ENCODE measurements around the gene FAM83G. TPM values are rescaled to one million over a fixed set of nuclear protein-coding genes. Genes with fewer than 3 reads are reported as not detected.

FAM83G gene
- polyA plus RNA-seq, 1 of the 3 experiments (the other 2 are of a cell fraction), result 6.5 TPM

DNA sequence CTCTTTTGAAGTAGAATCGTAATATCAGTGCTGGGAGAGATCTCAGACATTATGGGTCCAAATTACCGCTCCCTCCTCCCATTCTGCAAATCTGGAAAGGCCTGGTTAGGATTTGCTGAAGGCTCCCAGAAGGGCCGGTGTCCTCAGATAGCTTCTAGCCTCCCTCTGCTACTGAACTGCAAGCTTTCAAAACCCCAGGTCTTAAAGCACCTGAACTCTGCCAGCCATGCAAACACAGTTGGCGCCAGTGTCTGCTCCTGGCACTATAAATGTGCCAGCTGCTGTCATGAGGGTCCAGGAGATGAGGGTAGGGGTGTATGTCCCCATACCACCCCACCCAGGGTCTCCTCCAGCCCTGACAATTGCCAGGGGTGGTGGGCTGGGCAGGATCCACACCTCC lies 28.4 kb downstream of the FAM83G start:
- Histone ChIP-seq H3K9me3 (no peaks in the 10 kb centered on the region), H3K4me2 (no peak overlapping the region), H3K27me3 (ENCODE audit: insufficient read depth) (no peaks in the 10 kb centered on the region), H3K9me2 (no peaks in the 10 kb centered on the region), H3K27ac (ENCODE audit: low read depth in 2 of 2, low read length in 1 of 2) (no peak overlapping the region), H3F3A (replicated peaks; ENCODE audit: insufficient read depth) (no peaks in the 10 kb centered on the region), H3K9ac (no peak overlapping the region), H3K79me2 (ENCODE audit: insufficient read depth) (no peaks in the 10 kb centered on the region), H3K36me3 (replicated peaks in 1 of 2; ENCODE audit: control insufficient read depth in 1 of 2, insufficient read depth in 2 of 2, low read length in 1 of 2) (peaks cover 0 to 24% of the 10 kb centered on the region in 2 experiments), H3K4me1 (ENCODE audit: control insufficient read depth in 1 of 2, insufficient read depth in 2 of 2, low read depth in 1 of 2, low read length in 1 of 2) (no peaks in the 10 kb centered on the region), H3K4me3 (ENCODE audit: low read depth in 2 of 2, low read length in 1 of 2) (no peak overlapping the region), H4K20me1 (ENCODE audit: insufficient read depth) (no peaks in the 10 kb centered on the region), H2AFZ (ENCODE audit: low read depth) (no peak overlapping the region)
- TF ChIP-seq NFIC (IDR thresholded peaks at IDR 0.05; ENCODE audit: borderline replicate concordance), result no peak
- no peak for TF ChIP-seq EP300 (IDR thresholded peaks at IDR 0.05; ENCODE audit: borderline replicate concordance in 1 of 2, low read depth in 1 of 2, low read length in 1 of 2)
- no peak for TF ChIP-seq IRF3 (IDR thresholded peaks at IDR 0.05; ENCODE audit: low read depth, low read length)
- TF ChIP-seq, protein P1, sequence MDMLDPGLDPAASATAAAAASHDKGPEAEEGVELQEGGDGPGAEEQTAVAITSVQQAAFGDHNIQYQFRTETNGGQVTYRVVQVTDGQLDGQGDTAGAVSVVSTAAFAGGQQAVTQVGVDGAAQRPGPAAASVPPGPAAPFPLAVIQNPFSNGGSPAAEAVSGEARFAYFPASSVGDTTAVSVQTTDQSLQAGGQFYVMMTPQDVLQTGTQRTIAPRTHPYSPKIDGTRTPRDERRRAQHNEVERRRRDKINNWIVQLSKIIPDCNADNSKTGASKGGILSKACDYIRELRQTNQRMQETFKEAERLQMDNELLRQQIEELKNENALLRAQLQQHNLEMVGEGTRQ (IDR thresholded peaks at IDR 0.05; ENCODE audit: borderline replicate concordance, low read depth, low read length), result no peak
- TF ChIP-seq MEF2A (IDR thresholded peaks at IDR 0.05; ENCODE audit: borderline replicate concordance, low read depth), result no peak
- TF ChIP-seq RCOR1 (IDR thresholded peaks at IDR 0.05; ENCODE audit: low read length), result no peak
- TF ChIP-seq NRF1 (IDR thresholded peaks at IDR 0.05; ENCODE audit: low read depth, low read length), result no peak
- no peak for TF ChIP-seq POLR2AphosphoS5 (IDR thresholded peaks at IDR 0.05; ENCODE audit: low read depth, low read length)
- TF ChIP-seq FOSL2 (IDR thresholded peaks at IDR 0.05; ENCODE audit: borderline replicate concordance, low read depth), result no peak
- no peak for TF ChIP-seq CHD2 (IDR thresholded peaks at IDR 0.05; ENCODE audit: low read length, partially characterized antibody)
- no peak for TF ChIP-seq YY1 (IDR thresholded peaks at IDR 0.05; ENCODE audit: low read depth)
- TF ChIP-seq MXI1 (IDR thresholded peaks at IDR 0.05; ENCODE audit: low read depth, low read length), result no peak
- no peak for TF ChIP-seq GABPA (IDR thresholded peaks at IDR 0.05; ENCODE audit: low read depth)
- no peak for TF ChIP-seq ELF1 (IDR thresholded peaks at IDR 0.05)
- ChIA-PET CTCF (interaction anchor here (0.8 to 5.7 kb wide), 2 partner anchors 15 to 19 kb away, joined by 3 to 34 read pairs; no protein-coding TSS in a partner anchor), POLR2A (no interaction called here)
- no peak for DNase-seq
- 70% methylated on average over 3 of the region's 4 CpGs for WGBS (ENCODE audit: low lambda C conversion rate)

DNA sequence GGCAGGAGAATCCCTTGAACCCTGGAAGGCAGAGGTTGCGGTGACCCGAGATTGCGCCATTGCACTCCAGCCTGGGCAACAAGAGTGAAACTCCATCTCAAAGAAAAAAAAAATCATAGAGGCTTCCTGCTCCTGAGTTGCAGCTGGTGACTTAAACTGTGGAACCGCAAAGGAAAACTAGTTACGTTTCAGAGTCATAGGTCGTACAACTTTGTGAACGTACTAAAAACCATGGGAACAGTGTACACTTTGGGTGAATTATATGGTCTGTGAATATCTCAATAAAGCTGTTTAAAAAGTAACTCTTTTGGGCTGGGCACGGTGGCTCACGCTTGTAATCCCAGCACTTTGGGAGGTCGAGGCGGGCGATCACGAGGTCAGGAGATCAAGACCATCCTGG lies 29.0 kb downstream of the FAM83G start:
- H3K27me3 ChIP-seq (ENCODE audit: insufficient read depth), result no peaks in the 10 kb centered on the region
- ChIA-PET CTCF (interaction anchor here (0.8 to 5.7 kb wide), 2 partner anchors 15 to 19 kb away, joined by 3 to 34 read pairs; no protein-coding TSS in a partner anchor), POLR2A (no interaction called here)
- no peak for TF ChIP-seq GATA2 (CRISPR knock-in tag; IDR thresholded peaks at IDR 0.05)
- TF ChIP-seq REST (IDR thresholded peaks at IDR 0.05; ENCODE audit: low read depth, low read length), result no peak
- TF ChIP-seq ELF1 (IDR thresholded peaks at IDR 0.05), result no peak
- TF ChIP-seq RFX5 (IDR thresholded peaks at IDR 0.05; ENCODE audit: low read length), result no peak
- TF ChIP-seq, protein P2, sequence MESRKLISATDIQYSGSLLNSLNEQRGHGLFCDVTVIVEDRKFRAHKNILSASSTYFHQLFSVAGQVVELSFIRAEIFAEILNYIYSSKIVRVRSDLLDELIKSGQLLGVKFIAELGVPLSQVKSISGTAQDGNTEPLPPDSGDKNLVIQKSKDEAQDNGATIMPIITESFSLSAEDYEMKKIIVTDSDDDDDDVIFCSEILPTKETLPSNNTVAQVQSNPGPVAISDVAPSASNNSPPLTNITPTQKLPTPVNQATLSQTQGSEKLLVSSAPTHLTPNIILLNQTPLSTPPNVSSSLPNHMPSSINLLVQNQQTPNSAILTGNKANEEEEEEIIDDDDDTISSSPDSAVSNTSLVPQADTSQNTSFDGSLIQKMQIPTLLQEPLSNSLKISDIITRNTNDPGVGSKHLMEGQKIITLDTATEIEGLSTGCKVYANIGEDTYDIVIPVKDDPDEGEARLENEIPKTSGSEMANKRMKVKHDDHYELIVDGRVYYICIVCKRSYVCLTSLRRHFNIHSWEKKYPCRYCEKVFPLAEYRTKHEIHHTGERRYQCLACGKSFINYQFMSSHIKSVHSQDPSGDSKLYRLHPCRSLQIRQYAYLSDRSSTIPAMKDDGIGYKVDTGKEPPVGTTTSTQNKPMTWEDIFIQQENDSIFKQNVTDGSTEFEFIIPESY (IDR thresholded peaks at IDR 0.05; ENCODE audit: borderline replicate concordance, low read depth), result no peak
- TF ChIP-seq TCF12 (IDR thresholded peaks at IDR 0.05), result no peak
- TF ChIP-seq EP300 (IDR thresholded peaks at IDR 0.05; ENCODE audit: borderline replicate concordance in 1 of 2, low read depth in 1 of 2, low read length in 1 of 2), result no peak
- no peak for TF ChIP-seq RXRA (IDR thresholded peaks at IDR 0.05; ENCODE audit: borderline replicate concordance, low read depth)
- no peak for TF ChIP-seq GABPA (IDR thresholded peaks at IDR 0.05; ENCODE audit: low read depth)
- TF ChIP-seq MAX (IDR thresholded peaks at IDR 0.05; ENCODE audit: low read depth), result no peak
- no peak for TF ChIP-seq NRF1 (IDR thresholded peaks at IDR 0.05; ENCODE audit: low read depth, low read length)
- no peak for TF ChIP-seq MEF2A (IDR thresholded peaks at IDR 0.05; ENCODE audit: borderline replicate concordance, low read depth)

More for the DNA sequence above, 29.0 kb downstream of the FAM83G start:
- Histone ChIP-seq H4K20me1 (ENCODE audit: insufficient read depth) (no peaks in the 10 kb centered on the region), H3K79me2 (ENCODE audit: insufficient read depth) (no peaks in the 10 kb centered on the region), H3K4me2 (no peak overlapping the region), H3K4me1 (ENCODE audit: control insufficient read depth in 1 of 2, insufficient read depth in 2 of 2, low read depth in 1 of 2, low read length in 1 of 2) (no peaks in the 10 kb centered on the region), H2AFZ (ENCODE audit: low read depth) (no peak overlapping the region), H3K36me3 (replicated peaks in 1 of 2; ENCODE audit: control insufficient read depth in 1 of 2, insufficient read depth in 2 of 2, low read length in 1 of 2) (peaks cover 0 to 24% of the 10 kb centered on the region in 2 experiments), H3K9me3 (no peaks in the 10 kb centered on the region), H3K27ac (ENCODE audit: low read depth in 2 of 2, low read length in 1 of 2) (no peak overlapping the region), H3K9ac (no peak overlapping the region), H3K9me2 (no peaks in the 10 kb centered on the region), H3K4me3 (ENCODE audit: low read depth in 2 of 2, low read length in 1 of 2) (no peak overlapping the region), H3F3A (replicated peaks; ENCODE audit: insufficient read depth) (no peaks in the 10 kb centered on the region)
- WGBS (ENCODE audit: low lambda C conversion rate), result 97% methylated on average over 13 of the region's 13 CpGs
- DNase-seq, result no peak

Measured in SK-N-SH (cell line).